GM19397 (cell line): ENCODE data around the gene MRPS18B.
"Not testable (repeated sequence)": the region's sequence is repeated elsewhere in the genome, so short reads cannot be mapped to it uniquely, and the experiment has no call there.

ENCODE experiments used
- ATAC-seq: cut with Tn5 transposase; IDR thresholded peaks from one replicate; pipeline ENCODE4 v1.9.1; 2021; ENCODE audit warnings: mild to moderate bottlenecking, moderate library complexity; ENCODE audit not compliant: unreplicated experiment

Gene MRPS18B

DNA sequence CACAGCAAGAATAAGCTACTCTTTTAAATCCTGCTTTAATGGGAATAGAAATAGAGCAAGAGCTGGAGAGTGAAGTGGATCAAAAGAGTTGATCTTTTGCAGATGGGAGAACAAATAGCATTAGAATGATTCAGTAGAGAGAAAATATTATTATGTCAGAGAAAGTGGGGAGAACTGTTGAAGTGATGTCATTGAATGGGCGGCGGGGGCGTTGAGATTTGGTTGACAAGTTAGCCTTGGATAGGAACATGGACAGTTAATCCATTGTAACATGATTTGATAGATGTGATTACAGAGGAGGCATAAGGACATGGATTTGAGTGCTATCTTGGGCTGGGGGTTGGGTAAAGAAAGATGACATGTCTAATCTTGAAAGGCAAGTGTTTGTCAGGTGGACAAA, 18.2 kb downstream of the MRPS18B start:
- ATAC-seq = no peak

DNA sequence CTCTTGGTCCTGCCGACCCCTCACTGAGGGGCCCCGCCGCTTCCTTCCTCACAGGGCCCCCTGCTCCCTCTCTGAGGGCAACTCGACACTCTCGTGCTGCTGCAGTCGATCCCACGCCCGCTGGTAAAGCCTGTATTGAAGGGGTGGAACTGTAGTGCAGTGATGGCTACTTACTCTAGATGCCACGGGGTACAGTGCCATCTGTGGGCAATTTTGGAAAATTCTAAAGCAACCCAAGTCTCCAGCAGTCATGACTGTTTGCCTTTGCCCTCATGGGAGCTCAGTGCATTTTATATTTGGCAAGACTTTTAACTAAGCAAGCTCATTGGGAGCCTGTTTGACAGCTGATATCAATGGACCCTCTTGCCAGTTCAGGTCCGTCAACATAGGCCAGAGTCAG, 22.8 kb downstream of the MRPS18B start:
- ATAC-seq = no peak

DNA sequence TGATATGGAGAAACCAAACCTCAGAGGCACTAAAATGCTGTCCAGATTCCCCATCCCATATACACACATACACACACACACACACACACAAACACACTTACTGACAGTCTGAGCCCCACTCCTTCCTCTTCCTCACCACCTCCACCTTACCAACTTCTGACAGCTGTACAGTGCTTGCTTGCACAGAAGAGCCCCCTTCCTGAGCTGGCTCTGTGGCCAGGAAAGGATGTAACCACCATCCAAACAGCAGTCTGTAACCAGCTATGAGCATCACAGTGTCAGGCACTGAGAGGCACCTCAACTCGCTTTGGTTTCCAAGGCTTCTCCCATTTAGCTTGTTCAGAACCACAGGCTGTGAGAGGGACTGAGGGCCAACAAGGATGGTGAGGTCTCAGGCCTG, 23.4 kb downstream of the MRPS18B start:
- no peak for ATAC-seq

GRCh38 chr6:30643656-30644055, 26.0 kb downstream of the MRPS18B start:
- ATAC-seq = no peak

DNA sequence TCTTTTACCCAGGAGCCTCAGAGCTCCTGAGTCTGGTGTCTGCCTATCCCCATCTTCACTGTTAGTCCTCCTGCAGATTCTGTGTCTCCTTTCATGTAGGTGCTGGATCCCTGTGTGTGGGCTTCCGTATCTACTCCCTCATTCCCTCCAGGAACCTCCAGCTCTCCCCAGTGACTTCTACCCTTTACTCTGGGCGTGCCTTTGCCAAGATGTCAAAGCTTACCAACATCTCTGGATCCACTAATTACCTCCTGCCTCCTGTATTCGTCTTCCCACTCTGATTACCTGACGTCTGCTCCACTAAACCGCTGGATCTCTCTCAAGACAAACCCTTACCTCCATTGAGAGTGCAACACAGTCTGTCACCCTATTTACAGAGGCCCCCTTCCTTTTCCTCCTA, 27.1 kb downstream of the MRPS18B start:
- ATAC-seq = no peak

- no peak for ATAC-seq
These were observed 28.3 kb downstream of the MRPS18B start for GRCh38 chr6:30645989-30646388.

DNA sequence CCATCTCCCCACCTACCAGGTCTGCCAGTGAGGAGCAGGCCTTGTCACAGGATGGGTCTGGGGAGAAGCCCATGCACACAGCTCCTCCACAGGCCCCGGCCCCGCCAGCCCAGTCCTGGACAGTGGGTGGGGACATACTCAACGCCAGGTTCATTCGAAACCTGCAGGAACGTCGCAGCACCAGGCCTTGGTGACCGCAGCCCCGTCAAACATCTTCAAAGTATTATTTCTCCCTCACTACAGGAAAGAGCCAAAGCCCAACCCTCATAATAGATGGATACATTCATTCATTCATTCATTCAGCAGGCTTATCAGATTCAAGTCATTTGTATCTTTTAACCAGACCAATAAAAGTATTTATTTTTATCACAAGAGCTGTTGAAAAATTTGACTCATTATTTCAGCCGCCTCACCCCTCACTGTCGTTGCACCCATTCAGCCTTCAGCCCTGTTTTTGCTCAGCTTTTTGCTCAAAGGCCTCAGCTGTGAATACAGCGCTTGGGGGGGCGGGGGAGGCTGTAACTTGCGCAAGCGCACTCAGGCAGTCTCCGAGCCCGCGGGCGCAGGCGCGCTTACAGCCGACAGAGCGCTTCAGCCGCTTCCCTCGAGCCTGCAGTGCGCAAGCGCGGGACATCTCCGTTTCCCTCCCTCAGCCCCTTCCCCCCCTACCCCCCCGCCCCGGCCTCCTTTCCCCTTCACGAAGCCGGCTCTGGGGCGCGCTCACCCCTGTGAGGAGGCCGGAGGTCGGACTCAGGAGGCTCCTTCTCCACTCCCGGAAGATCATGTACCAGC, 29.0 kb downstream of the MRPS18B start, which contains the start of gene C6orf136:
Gene C6orf136, plus strand, starts transcription at position 684 of the 792 bp plus-strand sequence. Its CDS starts 99 bp downstream, at position 783.
- peak; percentile 58 for ATAC-seq

- ATAC-seq = peak; percentile 66
These were observed 29.8 kb downstream of the MRPS18B start for GRCh38 chr6:30647242-30648116.

DNA sequence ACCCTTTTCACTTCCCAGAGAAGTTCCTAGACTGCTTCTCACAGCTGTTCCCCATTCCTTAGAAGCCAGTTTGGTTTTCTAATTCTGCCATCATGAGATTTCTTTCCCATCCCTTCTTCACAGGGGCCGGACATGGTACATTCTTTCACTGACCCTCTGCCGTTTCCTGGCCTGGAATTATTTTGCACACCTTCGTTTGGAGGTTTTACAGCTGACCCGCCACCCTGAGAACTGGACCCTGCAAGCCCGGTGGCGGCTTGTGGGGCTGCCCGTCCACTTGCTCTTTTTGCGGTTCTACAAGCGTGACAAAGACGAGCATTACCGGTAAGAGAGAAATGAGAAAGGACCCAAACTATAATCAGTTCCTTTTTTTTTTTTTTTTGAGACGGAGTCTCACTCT, 33.5 kb downstream of the MRPS18B start:
- no peak for ATAC-seq

GRCh38 chr6:30654798-30655742, 37.4 kb downstream of the MRPS18B start:
- no peak for ATAC-seq

DNA sequence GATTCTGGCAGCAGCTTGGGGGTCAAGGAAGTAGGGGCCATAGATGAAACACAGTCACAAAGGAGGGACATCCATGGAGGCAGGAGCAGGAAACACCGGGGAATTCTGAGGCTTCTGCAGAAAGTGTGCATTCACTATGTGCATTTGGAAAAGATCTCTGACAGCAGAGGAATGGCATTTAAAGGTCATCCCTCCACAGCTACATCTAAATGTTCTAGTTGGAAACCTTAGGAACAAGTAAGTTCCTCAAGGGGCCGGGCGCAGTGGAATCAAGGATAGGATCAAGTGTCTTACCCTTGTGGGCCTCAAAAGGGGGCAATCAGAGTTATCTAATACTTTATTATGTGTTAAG, 38.1 kb downstream of the MRPS18B start:
- ATAC-seq = no peak

DNA sequence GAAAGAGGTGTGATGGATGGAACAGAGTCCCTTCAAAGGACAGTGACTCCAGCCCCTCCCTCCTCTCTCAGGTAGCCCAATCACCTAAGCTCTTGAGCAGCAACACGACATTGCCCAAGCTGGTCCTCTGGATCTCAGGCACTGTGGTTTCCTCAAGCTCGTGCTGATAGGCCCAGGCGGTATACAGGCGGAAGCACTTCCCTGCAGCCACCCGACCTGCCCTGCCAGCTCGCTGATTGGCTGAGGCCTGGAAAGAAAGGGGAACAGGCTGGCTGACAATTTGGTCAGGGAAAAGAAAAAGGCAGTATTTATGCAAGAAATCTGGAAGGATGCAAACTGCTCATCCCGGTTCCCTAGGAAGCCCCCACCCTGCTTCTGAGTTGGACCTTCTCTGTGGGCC, 38.9 kb downstream of the MRPS18B start:
- ATAC-seq = no peak

DNA sequence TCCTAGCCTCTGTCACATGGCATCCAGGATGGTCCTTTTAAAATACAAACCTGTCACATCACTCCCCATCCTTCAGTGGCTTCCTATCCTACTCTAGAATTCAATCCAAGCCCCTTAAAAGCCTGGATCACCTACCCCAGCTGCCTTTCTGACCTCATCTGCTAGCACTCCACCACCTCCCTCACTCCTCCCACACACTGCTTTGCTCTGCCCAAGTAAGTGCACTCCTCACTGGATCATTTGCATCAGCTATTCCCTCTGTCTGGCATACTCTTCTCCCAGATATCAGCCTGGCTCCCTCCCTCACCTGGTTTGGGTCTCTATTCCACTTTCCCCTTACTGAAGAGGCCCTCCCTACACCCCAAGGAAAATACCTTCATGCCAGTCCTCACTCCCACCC, 39.8 kb downstream of the MRPS18B start:
- no peak for ATAC-seq

DNA sequence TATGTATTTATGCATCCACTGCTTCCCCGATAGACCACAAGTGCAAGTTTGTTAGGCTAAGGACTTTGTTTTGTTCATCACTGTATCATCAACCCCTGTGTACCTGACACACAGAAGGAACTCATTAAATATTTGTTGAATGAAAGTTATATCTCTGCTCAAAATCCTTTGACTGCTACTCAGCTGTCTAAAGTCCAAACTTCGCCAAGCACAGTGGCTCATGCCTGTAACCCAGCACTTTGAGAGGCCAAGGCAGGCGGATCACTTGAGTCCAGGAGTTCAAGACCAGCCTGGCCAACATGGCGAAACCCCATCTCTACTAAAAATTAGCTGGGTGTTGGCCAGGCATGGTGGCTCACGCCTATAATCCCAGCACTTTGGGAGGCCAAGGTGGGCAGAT, 40.3 kb downstream of the MRPS18B start:
- not testable (repeated sequence) for ATAC-seq

DNA sequence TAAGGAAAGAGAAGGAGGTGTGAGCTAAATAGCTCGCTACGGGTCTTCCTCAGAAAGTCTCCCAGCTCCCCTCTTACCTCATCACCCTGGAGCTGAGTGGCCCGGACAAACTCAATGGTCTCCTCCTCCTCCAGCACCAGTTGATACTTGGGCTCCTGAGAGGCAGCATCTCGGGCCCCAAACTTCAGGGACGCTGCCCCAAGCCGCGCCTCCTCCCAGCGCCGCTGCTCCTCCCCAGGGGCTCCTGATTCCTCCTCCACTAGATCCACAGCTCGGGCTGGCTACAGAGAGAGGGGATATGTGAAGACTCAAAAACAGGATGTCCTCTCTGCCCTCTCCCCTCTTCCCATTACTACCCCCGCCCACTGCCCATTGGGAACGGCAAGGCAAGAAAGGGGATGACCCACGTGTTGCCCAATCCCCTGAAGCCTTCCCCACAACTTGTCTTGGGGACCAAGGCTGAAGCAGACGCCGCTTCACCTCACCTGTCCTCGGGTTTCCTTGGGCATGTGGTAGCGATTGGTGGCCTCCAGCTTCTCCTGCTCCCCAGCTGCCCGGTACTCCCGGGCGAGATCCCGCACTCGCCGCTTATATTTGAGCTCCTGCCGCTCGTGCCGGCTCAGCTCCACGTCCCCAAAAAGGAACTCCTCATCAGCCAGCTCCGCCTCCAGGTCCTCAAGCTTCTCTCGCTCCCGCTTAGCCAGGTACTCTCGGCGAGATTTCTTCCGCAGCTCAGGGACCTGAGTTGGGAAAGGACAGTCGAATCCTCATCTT, 47.5 kb downstream of the MRPS18B start:
- ATAC-seq = no peak

DNA sequence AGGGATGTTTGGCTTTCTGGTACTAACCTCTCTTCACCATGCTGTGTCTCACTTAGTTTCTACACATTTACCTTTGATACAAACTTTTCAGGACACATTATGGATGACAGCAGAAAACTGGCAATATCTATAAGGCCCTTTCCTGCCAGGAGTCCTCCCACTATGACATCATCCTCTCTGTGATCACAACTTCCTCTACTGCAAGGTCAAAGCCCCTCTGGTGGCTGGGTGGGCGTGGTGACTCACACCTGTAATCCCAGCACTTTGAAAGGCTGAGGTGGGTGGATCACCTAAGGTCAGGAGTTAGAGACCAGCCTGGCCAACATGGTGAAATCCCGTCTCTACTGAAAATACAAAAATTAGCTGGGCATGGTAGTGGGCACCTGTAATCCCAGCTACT, 48.7 kb downstream of the MRPS18B start:
- not testable (repeated sequence) for ATAC-seq

- ATAC-seq = no peak
These were observed 53.3 kb downstream of the MRPS18B start for GRCh38 chr6:30670760-30671527.

- peak; percentile 80 for ATAC-seq
These were observed 55.0 kb downstream of the MRPS18B start, which contains the start of gene DHX16 for GRCh38 chr6:30672445-30673253. TSS of gene DHX16 (minus strand) at chr6:30673006. CDS start at chr6:30672841, 165 bp downstream.
